H1 (cell line): ENCODE measurements around the gene JPH2. TPM values are rescaled to one million over a fixed set of nuclear protein-coding genes. Genes with fewer than 3 reads are reported as not detected.

Experiments
- CTCF ChIA-PET: fragments of 300-600 bp; sonication (Branson Sonifier 250); formaldehyde crosslinking; loops from one replicate; lab custom pipeline; 2021; ENCODE audit not compliant: partially characterized antibody; lab: Charles Lee
- POLR2A ChIA-PET: fragments of 300-600 bp; sonication (Branson Sonifier 250); formaldehyde crosslinking; loops from one replicate; lab custom pipeline; 2021; ENCODE audit warnings: inconsistent platforms; ENCODE audit not compliant: partially characterized antibody; lab: Charles Lee
- DNase-seq, 2 experiments: peaks; one replicate each; pipeline versions ENCODE4 v3.0.0 to v3.0.0-alpha.2; 2010 to 2022; ENCODE audit warnings: low spot score in 2 of 2, low read depth in 1 of 2, mixed read lengths in 1 of 2
- FAIRE-seq: peaks from 2 replicates; lab custom pipeline; 2011; peaks lifted over from hg19 to GRCh38; lab: Jason Lieb, UNC
- H2AFZ ChIP-seq: 2 replicates; pipeline ENCODE4 v1.8.1; 2012; ENCODE audit warnings: low read length, inconsistent platforms
- H2AK5ac ChIP-seq: 2 replicates; pipeline ENCODE4 v1.6.1; 2013; ENCODE audit warnings: low read depth, low read length
- H2BK120ac ChIP-seq: replicated peaks from 2 replicates; pipeline ENCODE3; 2013; ENCODE audit warnings: low read depth, low read length, inconsistent platforms
- H2BK12ac ChIP-seq: 2 replicates; pipeline ENCODE4 v1.6.1; 2013; ENCODE audit warnings: low read depth, low read length
- H2BK15ac ChIP-seq: 2 replicates; pipeline ENCODE4 v1.6.1; 2013; ENCODE audit warnings: low read length
- H2BK20ac ChIP-seq: 2 replicates; pipeline ENCODE4 v1.6.1; 2013; ENCODE audit warnings: low read length
- H2BK5ac ChIP-seq: 2 replicates; pipeline ENCODE4 v1.6.1; 2013; ENCODE audit warnings: low read depth, low read length
- H3K14ac ChIP-seq: 2 replicates; pipeline ENCODE4 v1.6.1; 2013; ENCODE audit warnings: inconsistent platforms; ENCODE audit not compliant: insufficient read length
- H3K18ac ChIP-seq: 2 replicates; pipeline ENCODE4 v1.6.1; 2013; ENCODE audit warnings: low read length; ENCODE audit errors: extremely low read depth
- H3K23ac ChIP-seq: 2 replicates; pipeline ENCODE4 v1.6.1; 2013; ENCODE audit warnings: inconsistent platforms; ENCODE audit not compliant: insufficient read length
- H3K23me2 ChIP-seq: 2 replicates; pipeline ENCODE4 v1.6.1; 2013; ENCODE audit warnings: low read depth, low read length
- H3K27ac ChIP-seq: 2 replicates; pipeline ENCODE4 v1.6.1; 2011; ENCODE audit warnings: low read depth, low read length, inconsistent platforms
- H3K27me3 ChIP-seq, 4 experiments: replicated peaks in 1 of 4; 1 replicate in 1 of 4; 2 replicates in 3 of 4; pipeline versions ENCODE4 v1.6.1 to v1.8.1; 2011 to 2013; ENCODE audit warnings: low read length in 3 of 4, mild to moderate bottlenecking in 3 of 4, inconsistent platforms in 2 of 4, mixed read lengths in 2 of 4, moderate library complexity in 1 of 4; ENCODE audit not compliant: control insufficient read depth in 3 of 4, insufficient read depth in 3 of 4; ENCODE audit errors: extremely low read depth in 1 of 4
- H3K36me3 ChIP-seq, 4 experiments: 2 replicates each; pipeline versions ENCODE4 v1.6.1 to v1.8.1; 2011 to 2013; ENCODE audit warnings: mild to moderate bottlenecking in 4 of 4, low read length in 3 of 4, moderate library complexity in 2 of 4, control low read depth in 1 of 4, inconsistent platforms in 1 of 4; ENCODE audit not compliant: insufficient read depth in 4 of 4, control insufficient read depth in 2 of 4
- H3K4ac ChIP-seq: replicated peaks from 2 replicates; pipeline ENCODE3; 2013; ENCODE audit warnings: low read length, low read depth, mixed read lengths, inconsistent platforms; ENCODE audit not compliant: insufficient read length
- H3K4me1 ChIP-seq, 4 experiments: replicated peaks in 1 of 4; 1 replicate in 1 of 4; 2 replicates in 3 of 4; pipeline versions ENCODE4 v1.6.1 to v1.8.1; 2011 to 2013; ENCODE audit warnings: low read length in 3 of 4, inconsistent platforms in 2 of 4, mixed read lengths in 1 of 4; ENCODE audit not compliant: insufficient read depth in 4 of 4, control insufficient read depth in 3 of 4
- H3K4me2 ChIP-seq, 2 experiments: 2 replicates each; pipeline versions ENCODE4 v1.6.1 to v1.8.1; 2011 to 2013; ENCODE audit warnings: low read depth in 2 of 2, low read length in 2 of 2, control low read depth in 1 of 2, inconsistent platforms in 1 of 2, mild to moderate bottlenecking in 1 of 2; ENCODE audit not compliant: insufficient read depth in 1 of 2
- H3K4me3 ChIP-seq, 4 experiments: fragments of 200-600, 300-600 bp in 1 of 4; sonication (generic), shearing (Covaris generic), sonication (Bioruptor Twin) in 1 of 4; 2 replicates each; pipeline versions ENCODE4 v1.5.1 to v1.8.1; 2011 to 2016; ENCODE audit warnings: low read length in 4 of 4, low read depth in 3 of 4, control low read depth in 2 of 4, inconsistent platforms in 2 of 4, mild to moderate bottlenecking in 2 of 4, mixed read lengths in 1 of 4, moderate library complexity in 1 of 4; ENCODE audit not compliant: insufficient read depth in 2 of 4; ENCODE audit errors: extremely low read depth in 1 of 4
- H3K56ac ChIP-seq: replicated peaks from 2 replicates; pipeline ENCODE3; 2013; ENCODE audit warnings: low read depth, mild to moderate bottlenecking, mixed read lengths, low read length, inconsistent platforms; ENCODE audit not compliant: insufficient read length
- H3K79me1 ChIP-seq: 2 replicates; pipeline ENCODE4 v1.6.1; 2013; ENCODE audit warnings: low read depth, low read length, control low read depth
- H3K79me2 ChIP-seq, 2 experiments: 2 replicates each; pipeline versions ENCODE4 v1.6.1 to v1.8.1; 2012 to 2013; ENCODE audit warnings: low read length in 2 of 2, mild to moderate bottlenecking in 2 of 2, inconsistent platforms in 1 of 2; ENCODE audit not compliant: insufficient read depth in 2 of 2, control insufficient read depth in 1 of 2
- H3K9ac ChIP-seq, 4 experiments: replicated peaks in 1 of 4; 1 replicate in 1 of 4; 2 replicates in 3 of 4; pipeline versions ENCODE4 v1.6.1 to v1.8.1; 2011 to 2013; ENCODE audit warnings: low read depth in 3 of 4, low read length in 3 of 4, control low read depth in 2 of 4, mild to moderate bottlenecking in 2 of 4, moderate library complexity in 2 of 4, inconsistent platforms in 1 of 4; ENCODE audit errors: extremely low read depth in 1 of 4
- H3K9me3 ChIP-seq, 2 experiments: 2 replicates each; pipeline versions ENCODE4 v1.6.1 to v1.8.1; 2012 to 2013; ENCODE audit warnings: mild to moderate bottlenecking in 2 of 2, moderate library complexity in 2 of 2, control low read depth in 1 of 2, inconsistent platforms in 1 of 2, low read depth in 1 of 2, low read length in 1 of 2, mixed read lengths in 1 of 2; ENCODE audit not compliant: insufficient read depth in 2 of 2
- H4K20me1 ChIP-seq, 2 experiments: replicated peaks in 1 of 2; 2 replicates each; pipeline versions ENCODE3 to v1.8.1; 2011 to 2013; ENCODE audit warnings: inconsistent platforms in 2 of 2, low read length in 2 of 2, mild to moderate bottlenecking in 1 of 2; ENCODE audit not compliant: insufficient read depth in 2 of 2, control insufficient read depth in 1 of 2
- H4K5ac ChIP-seq: 2 replicates; pipeline ENCODE4 v1.6.1; 2013; ENCODE audit warnings: low read length, low read depth, mixed read lengths, inconsistent platforms; ENCODE audit not compliant: insufficient read length
- H4K8ac ChIP-seq: 2 replicates; pipeline ENCODE4 v1.8.0; 2013; ENCODE audit warnings: mild to moderate bottlenecking, moderate library complexity, low read length, inconsistent platforms; ENCODE audit not compliant: insufficient read depth; ENCODE audit errors: extremely low read depth
- H4K91ac ChIP-seq: replicated peaks from 2 replicates; pipeline ENCODE3; 2013; ENCODE audit warnings: low read length, mixed read lengths, inconsistent platforms; ENCODE audit not compliant: insufficient read length
- RAD21 ChIP-seq, 2 experiments: IDR thresholded peaks in 1 of 2; conservative IDR thresholded peaks in 1 of 2; 2 replicates each; pipeline ENCODE4 v1.6.1; 2011; ENCODE audit warnings: low read depth in 2 of 2, low read length in 2 of 2, improper control_type of control experiment in 1 of 2, inconsistent platforms in 1 of 2, mild to moderate bottlenecking in 1 of 2, moderate library complexity in 1 of 2
- WGBS, 2 experiments: shearing (Covaris generic) in 1 of 2; methylation state at CpG; one replicate each; pipeline versions ENCODE4 v1.1.6 to v1.1.7; 2013 to 2015; ENCODE audit warnings: low lambda C conversion rate in 2 of 2, mixed read lengths in 2 of 2, inconsistent platforms in 1 of 2, low coverage in 1 of 2, missing lambda C conversion rate in 1 of 2; ENCODE audit not compliant: insufficient replicate concordance in 2 of 2, insufficient coverage in 1 of 2, insufficient read length in 1 of 2; ENCODE audit errors: extremely low coverage in 1 of 2, missing lambda C conversion rate in 1 of 2; 5-methylcytosine and 5-hydroxymethylcytosine counted together
- polyA plus RNA-seq, 7 experiments: library from polyadenylated mRNA; depleted of rRNA in 3 of 7; stranded (reverse) in 5 of 7; unstranded in 2 of 7; fragments of >200 nt in 5 of 7; fragments of 200-250 nt in 2 of 7; gene quantifications; 1 replicate in 5 of 7; 2 replicates in 1 of 7; 4 replicates in 1 of 7; pipeline versions ENCODE4 v1.2.1 to v1.2.3, GENCODE V29; 2011 to 2013; ENCODE audit warnings: missing spikeins in 2 of 7, mixed read lengths in 2 of 7
- total RNA-seq: library from RNA; stranded (reverse); fragmentation: NEBNext Ultra II Directional; extraction: Animal tissue kit (Norgen Biotek cat#: 25700); gene quantifications from 2 replicates; pipeline ENCODE4 v1.2.1, GENCODE V29; 2021

JPH2 gene
- total and polyA plus RNA-seq, 2 of the 8 experiments (the other 6 are each of a cell fraction or from before 2014, with no cell fraction given), result 0.59 to 1.3 TPM

- H3K4me1 ChIP-seq, result peaks cover 0 to 3% (median 0%) of the 10 kb centered on the region in 4 experiments; a peak in 2 of 7 replicates
- no peak overlapping the region for H3K56ac ChIP-seq
- H3K27ac ChIP-seq, result no peak overlapping the region
- no peak overlapping the region; the same call in 1 of the 2 replicates for H4K8ac ChIP-seq
- H2BK20ac ChIP-seq, result no peak overlapping the region
- ChIA-PET CTCF (interaction anchor here (0.6 to 1.6 kb wide), 4 partner anchors 17 to 633 kb away, joined by 3 to 4 read pairs (median 3); no protein-coding TSS in a partner anchor), POLR2A (no interaction called here)
- no peak overlapping the region for H2BK12ac ChIP-seq
- no peaks in the 10 kb centered on the region for H3K79me1 ChIP-seq
- H3K36me3 ChIP-seq, result no peaks in the 10 kb centered on the region
- no peaks in the 10 kb centered on the region for H3K9me3 ChIP-seq
- FAIRE-seq (no peak), DNase-seq (peak in 1 of 2 experiments; percentile 33)
- H2BK5ac ChIP-seq, result no peak overlapping the region
- H3K23ac ChIP-seq, result no peak overlapping the region
- no peak overlapping the region for H3K18ac ChIP-seq
- H2AFZ ChIP-seq, result no peak overlapping the region
- no peaks in the 10 kb centered on the region for H3K79me2 ChIP-seq
- no peak overlapping the region for H3K9ac ChIP-seq
- 93% methylated on average over 12 of the region's 12 CpGs; no CpG with 5 or more reads in 1 of the 2 experiments for WGBS, 2 experiments
- H4K5ac ChIP-seq, result no peak overlapping the region
- H4K91ac ChIP-seq, result no peak overlapping the region
- no peak overlapping the region for H3K4me2 ChIP-seq
- no peaks in the 10 kb centered on the region for H3K23me2 ChIP-seq
- no peak overlapping the region for H3K14ac ChIP-seq
- no peak overlapping the region for H2BK120ac ChIP-seq
- H4K20me1 ChIP-seq, result no peaks in the 10 kb centered on the region
- H3K27me3 ChIP-seq, result no peaks in the 10 kb centered on the region
- no peak overlapping the region for H2BK15ac ChIP-seq
- H3K4me3 ChIP-seq, result no peak overlapping the region
- no peak overlapping the region for H3K4ac ChIP-seq
- H2AK5ac ChIP-seq, result no peak overlapping the region
- no peak for TF ChIP-seq RAD21 (IDR thresholded peaks at IDR 0.05 in 1 of 2, conservative IDR thresholded peaks at IDR 0.05 in 1 of 2; ENCODE audit: low read depth in 2 of 2, low read length in 2 of 2)
Observed at GRCh38 chr20:44074252-44075151, 112.5 kb downstream of the JPH2 start.
